H54 (cell line): ENCODE results near the gene SHB.

ENCODE experiments used
- DNase-seq: peaks from one replicate; pipeline ENCODE4 v3.0.0; 2011; ENCODE audit warnings: low spot score, mixed read lengths; ENCODE audit not compliant: insufficient read length
- FAIRE-seq: peaks from 3 replicates; lab custom pipeline; 2011; peaks lifted over from hg19 to GRCh38; lab: Jason Lieb, UNC
- POLR2A ChIP-seq: IDR thresholded peaks from 2 replicates; pipeline ENCODE4 v1.6.1; 2011; ENCODE audit warnings: low read depth, mild to moderate bottlenecking, low read length

The SHB gene

GRCh38 chr9:38079461-38080031, 10.5 kb upstream of the SHB start:
- DNase-seq (no peak), FAIRE-seq (no peak)
- TF ChIP-seq POLR2A, result no peak

- no peak for FAIRE-seq
- DNase-seq, result no peak
- TF ChIP-seq POLR2A, result no peak
These were observed 6.2 kb upstream of the SHB start for GRCh38 chr9:38075272-38075671.

DNA sequence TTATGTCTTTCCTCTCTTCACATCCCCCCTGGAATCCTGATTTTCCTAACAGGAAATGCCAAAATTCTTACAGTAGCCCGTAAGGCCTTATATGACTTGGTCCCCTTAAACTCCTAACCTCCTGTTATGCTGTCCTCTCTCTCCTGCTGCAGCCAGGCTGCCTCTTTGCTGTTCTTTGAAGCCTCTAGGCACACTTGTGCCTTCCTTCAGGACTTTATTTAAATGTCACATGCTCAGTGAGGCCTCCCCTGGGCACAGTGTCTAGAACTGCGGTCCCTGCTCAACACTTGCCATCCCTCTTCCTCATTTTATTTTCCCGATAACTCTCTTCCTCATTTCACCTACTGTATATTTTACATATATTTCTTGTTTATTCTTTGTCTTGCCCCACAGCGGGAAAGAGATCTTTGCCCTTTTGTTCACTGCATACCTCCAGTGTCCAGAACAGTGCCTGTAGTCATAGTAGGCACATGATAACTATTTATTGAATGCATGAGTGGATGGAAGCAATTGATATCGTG, 5.5 kb upstream of the SHB start:
- DNase-seq (no peak), FAIRE-seq (no peak)
- TF ChIP-seq POLR2A, result no peak

GRCh38 chr9:38073882-38074281, 4.9 kb upstream of the SHB start:
- TF ChIP-seq POLR2A, result no peak
- DNase-seq (no peak), FAIRE-seq (no peak)

- TF ChIP-seq POLR2A, result no peak
- no peak for DNase-seq
- no peak for FAIRE-seq
These were observed 2.6 kb upstream of the SHB start for GRCh38 chr9:38071470-38072134.

DNA sequence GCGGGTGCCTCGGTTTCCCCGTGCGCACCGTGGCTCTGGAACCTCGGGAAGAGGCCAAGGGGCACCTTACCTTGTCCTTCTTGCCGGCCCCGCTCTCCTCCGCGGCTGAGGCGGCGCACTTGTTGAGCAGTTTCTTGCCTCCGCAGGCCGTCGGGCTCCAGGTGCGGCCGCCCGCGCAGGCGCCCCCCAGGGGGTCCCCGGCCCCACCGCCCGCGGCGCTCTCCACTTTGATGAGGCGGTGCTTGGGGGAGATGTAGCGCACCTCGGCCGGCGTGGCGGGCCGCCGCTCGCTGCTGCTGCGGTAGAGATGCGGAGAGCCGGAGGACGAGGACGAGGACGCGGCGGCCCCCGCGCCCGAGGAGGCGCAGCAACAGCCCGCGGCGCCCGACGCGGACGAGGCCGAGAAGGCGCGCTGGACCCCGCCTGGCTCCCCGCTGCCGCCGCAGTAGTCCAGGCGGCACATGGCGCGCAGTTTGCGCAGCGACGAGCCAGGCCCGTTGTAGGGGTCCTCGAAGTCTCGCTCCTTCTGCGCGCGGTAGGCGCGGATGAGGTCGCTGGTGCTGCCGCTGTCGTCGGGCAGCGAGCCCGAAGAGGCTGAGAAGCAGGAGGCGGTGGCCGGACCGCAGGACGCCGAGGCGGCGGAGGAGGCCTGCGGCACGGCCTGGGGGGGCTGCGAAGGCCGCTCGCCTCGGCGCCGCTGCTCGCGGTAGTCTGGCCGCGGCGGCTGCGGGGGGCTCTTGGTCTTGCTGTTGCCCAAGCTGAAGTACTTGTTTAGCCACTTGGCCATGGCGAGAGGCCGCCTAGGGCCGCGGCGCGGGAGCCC, 957 bp downstream of the SHB start:
- DNase-seq (no peak), FAIRE-seq (no peak)
- no peak for TF ChIP-seq POLR2A

DNA sequence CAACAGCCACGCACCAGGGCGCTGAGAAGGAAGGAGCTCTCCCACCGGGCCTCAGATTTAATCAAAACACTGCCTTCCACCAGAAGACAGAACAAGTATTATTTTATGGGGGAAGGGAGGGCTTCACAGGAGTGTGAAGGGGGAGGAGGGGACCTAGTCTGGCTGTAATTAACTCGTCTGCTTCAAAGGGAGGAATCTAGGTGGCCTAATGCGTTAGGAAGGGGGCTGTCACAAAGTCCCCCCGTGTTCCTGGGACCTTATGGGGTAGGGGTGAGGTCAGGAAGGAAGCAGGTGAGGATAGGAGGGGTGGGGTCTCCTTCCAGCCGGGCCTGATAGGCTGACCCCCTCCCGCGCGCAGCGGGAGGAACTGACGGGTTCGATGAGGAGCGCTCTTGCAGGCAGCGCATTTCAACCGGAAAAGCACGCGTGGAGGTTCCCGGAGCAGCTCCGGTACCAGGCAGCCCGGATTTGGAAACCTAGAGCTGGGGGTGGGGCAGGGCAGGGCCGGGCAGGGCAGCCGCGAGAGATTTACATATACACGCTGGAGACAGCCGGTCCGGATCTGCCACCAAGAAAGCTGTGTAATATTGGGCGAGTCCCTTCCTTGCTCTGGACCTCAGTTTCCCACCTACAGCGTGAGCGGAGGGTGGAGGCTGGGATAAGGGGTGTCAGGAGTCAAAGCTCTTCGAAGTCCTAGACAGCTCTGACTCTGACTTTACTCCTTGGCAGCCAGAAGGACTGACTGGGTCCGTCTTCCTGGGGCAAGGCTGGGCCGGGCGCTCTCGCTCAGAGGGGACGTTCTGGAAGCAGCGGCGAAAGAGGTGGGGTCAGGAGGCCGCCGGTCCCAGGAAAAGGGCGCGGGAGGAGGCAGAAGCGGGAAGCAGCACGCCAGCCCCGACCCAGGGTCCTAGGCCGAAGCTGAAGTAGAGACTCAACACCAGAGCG, 1.8 kb downstream of the SHB start:
- no peak for TF ChIP-seq POLR2A
- DNase-seq, result no peak
- FAIRE-seq, result no peak

DNA sequence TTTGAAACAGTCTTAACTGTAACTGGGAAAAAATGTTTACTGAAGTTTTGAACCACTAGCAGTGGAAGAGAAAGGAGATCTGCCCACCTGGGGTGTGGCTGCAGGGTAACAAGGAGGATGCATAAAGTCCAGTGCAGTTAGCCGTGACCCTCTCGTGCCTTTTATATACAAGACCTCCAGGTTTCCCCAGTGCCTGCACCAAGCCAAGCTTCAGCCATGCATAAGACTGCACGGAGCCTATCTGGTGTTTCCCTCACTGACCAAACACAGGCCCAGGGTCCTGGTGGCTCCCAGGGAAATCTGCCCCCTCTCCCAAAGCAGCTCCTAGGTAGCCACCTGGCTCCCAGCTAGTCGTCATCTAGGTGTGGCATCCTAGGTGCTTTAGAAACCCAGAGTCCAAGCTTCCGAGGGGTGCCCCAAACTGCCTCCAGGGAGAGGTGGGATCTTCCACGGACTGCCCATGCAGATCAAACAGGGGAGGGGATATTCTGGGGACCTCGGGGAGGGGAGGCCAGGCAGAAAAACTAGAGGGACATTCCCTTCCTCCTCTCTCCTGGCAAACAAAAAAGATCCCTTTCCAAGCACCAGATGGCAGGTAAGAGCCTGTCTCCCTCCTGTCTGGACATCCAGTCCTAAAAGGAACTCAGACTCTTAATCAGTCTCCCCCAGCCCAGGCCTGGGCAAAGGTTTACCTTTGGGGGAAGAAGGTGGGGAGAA, 2.7 kb downstream of the SHB start:
- DNase-seq, result no peak
- FAIRE-seq, result no peak
- TF ChIP-seq POLR2A, result no peak

- no peak for TF ChIP-seq POLR2A
- no peak for FAIRE-seq
These were observed 3.5 kb downstream of the SHB start for GRCh38 chr9:38065369-38066075.

GRCh38 chr9:38064842-38065368, 4.1 kb downstream of the SHB start:
- DNase-seq (no peak), FAIRE-seq (no peak)
- no peak for TF ChIP-seq POLR2A

More at GRCh38 chr9:38065369-38066075, 3.5 kb downstream of the SHB start:
- DNase-seq, result no peak

DNA sequence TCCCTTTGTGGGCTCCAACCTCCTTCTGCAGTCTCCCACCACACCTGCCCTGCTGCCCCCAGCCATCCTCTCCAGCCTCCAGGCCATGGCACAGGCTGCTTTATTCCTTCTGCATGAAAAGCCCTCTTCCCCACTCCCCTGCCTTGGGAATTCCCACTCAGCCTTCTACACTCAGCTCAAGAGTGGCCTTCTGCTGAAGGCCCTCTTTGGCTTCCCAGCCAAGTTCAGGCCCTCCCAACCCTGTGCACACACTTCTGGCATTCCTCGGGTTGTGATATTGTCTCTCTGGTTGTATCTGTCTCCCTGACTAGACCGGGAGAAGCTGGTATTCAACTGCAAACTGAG, 5.7 kb downstream of the SHB start:
- FAIRE-seq (no peak), DNase-seq (no peak)
- no peak for TF ChIP-seq POLR2A
